SK-N-SH treated with all-trans-retinoic acid at 6 μM for 48 hours (cell line): Measurements from ENCODE around the gene USP6NL.

Experiments
- ATAC-seq: fragments of 200-7000 bp; cut with Tn5 transposase; 3 replicates; pipeline ENCODE4 v1.9.1; 2020; ENCODE audit warnings: mild to moderate bottlenecking, moderate library complexity
- ARNTL ChIP-seq: fragments of 450-650 bp; formaldehyde crosslinking; IDR thresholded peaks from 2 replicates; pipeline ENCODE4 v1.5.0; 2020; ENCODE audit warnings: low read depth, mild to moderate bottlenecking, moderate library complexity, borderline replicate concordance
- BACH2 ChIP-seq: fragments of 250-450 bp; sonication (Bioruptor Pico); IDR thresholded peaks from 2 replicates; pipeline ENCODE4 v1.9.0; 2021; ENCODE audit warnings: mild to moderate bottlenecking, borderline replicate concordance
- CREB5 ChIP-seq: fragments of 250-450 bp; sonication (Bioruptor Pico); IDR thresholded peaks from 2 replicates; pipeline ENCODE4 v1.5.1; 2020; ENCODE audit warnings: low read depth, mild to moderate bottlenecking, moderate library complexity
- CSDC2 ChIP-seq: fragments of 250-450 bp; sonication (Bioruptor Pico); IDR thresholded peaks from 2 replicates; pipeline ENCODE4 v1.5.0; 2020; ENCODE audit warnings: mild to moderate bottlenecking, moderate library complexity
- CSRNP3 ChIP-seq: fragments of 250-450 bp; sonication (Bioruptor Pico); IDR thresholded peaks from 2 replicates; pipeline ENCODE4 v1.5.1; 2021; ENCODE audit warnings: mild to moderate bottlenecking, moderate library complexity
- ESRRG ChIP-seq: fragments of 250-450 bp; sonication (Bioruptor Pico); IDR thresholded peaks from 2 replicates; pipeline ENCODE4 v1.6.1; 2021; ENCODE audit warnings: mild to moderate bottlenecking
- GLIS3 ChIP-seq: fragments of 250-450 bp; sonication (Bioruptor Pico); IDR thresholded peaks from 2 replicates; pipeline ENCODE4 v1.5.0; 2020; ENCODE audit warnings: mild to moderate bottlenecking, moderate library complexity
- ISL1 ChIP-seq: fragments of 250-450 bp; sonication (Bioruptor Pico); IDR thresholded peaks from 2 replicates; pipeline ENCODE4 v2.1.2; 2022; ENCODE audit warnings: mild to moderate bottlenecking, moderate library complexity
- OSR1 ChIP-seq: fragments of 250-450 bp; sonication (Bioruptor Pico); IDR thresholded peaks from 2 replicates; pipeline ENCODE4 v1.8.0; 2022; ENCODE audit warnings: moderate library complexity, mild to moderate bottlenecking, inconsistent platforms
- PATZ1 ChIP-seq: fragments of 250-450 bp; sonication (Bioruptor Pico); IDR thresholded peaks from 2 replicates; pipeline ENCODE4 v1.8.0; 2020; ENCODE audit warnings: mild to moderate bottlenecking, moderate library complexity, borderline replicate concordance
- POU6F1 ChIP-seq: fragments of 250-450 bp; sonication (Bioruptor Pico); IDR thresholded peaks from 2 replicates; pipeline ENCODE4 v1.8.0; 2021; ENCODE audit warnings: low read depth, mild to moderate bottlenecking, moderate library complexity, borderline replicate concordance
- PPARA ChIP-seq: fragments of 250-450 bp; sonication (Bioruptor Pico); IDR thresholded peaks from 2 replicates; pipeline ENCODE4 v1.5.0; 2020; ENCODE audit warnings: mild to moderate bottlenecking, borderline replicate concordance
- RARB ChIP-seq: fragments of 250-450 bp; sonication (Bioruptor Pico); IDR thresholded peaks from 2 replicates; pipeline ENCODE4 v1.8.0; 2021; ENCODE audit warnings: mild to moderate bottlenecking, moderate library complexity
- SNAI2 ChIP-seq: fragments of 250-450 bp; sonication (Bioruptor Pico); IDR thresholded peaks from 2 replicates; pipeline ENCODE4 v1.5.0; 2020; ENCODE audit warnings: mild to moderate bottlenecking, moderate library complexity
- TSHZ2 ChIP-seq: fragments of 250-450 bp; sonication (Bioruptor Pico); IDR thresholded peaks from 2 replicates; pipeline ENCODE4 v1.5.0; 2020; ENCODE audit warnings: mild to moderate bottlenecking, moderate library complexity
- ZC3H10 ChIP-seq: fragments of 250-450 bp; sonication (Bioruptor Pico); IDR thresholded peaks from 2 replicates; pipeline ENCODE4 v1.5.1; 2021; ENCODE audit warnings: mild to moderate bottlenecking, moderate library complexity
- ZFP3 ChIP-seq: fragments of 250-450 bp; sonication (Bioruptor Pico); IDR thresholded peaks from 2 replicates; pipeline ENCODE4 v1.5.0; 2020; ENCODE audit warnings: mild to moderate bottlenecking, moderate library complexity
- ZFP30 ChIP-seq: fragments of 450-650 bp; formaldehyde crosslinking; IDR thresholded peaks from 2 replicates; pipeline ENCODE4 v1.5.0; 2022; ENCODE audit warnings: mild to moderate bottlenecking, moderate library complexity
- ZNF565 ChIP-seq: fragments of 450-650 bp; formaldehyde crosslinking; conservative IDR thresholded peaks from 2 replicates; pipeline ENCODE4 v1.5.0; 2020; ENCODE audit warnings: low read depth, mild to moderate bottlenecking, moderate library complexity
- ZNF70 ChIP-seq: fragments of 450-650 bp; formaldehyde crosslinking; IDR thresholded peaks from 2 replicates; pipeline ENCODE4 v1.5.0; 2020; ENCODE audit warnings: mild to moderate bottlenecking, moderate library complexity
- ZNF8 ChIP-seq: fragments of 450-650 bp; formaldehyde crosslinking; IDR thresholded peaks from 2 replicates; pipeline ENCODE4 v1.5.0; 2020; ENCODE audit warnings: mild to moderate bottlenecking, moderate library complexity

USP6NL gene

GRCh38 chr10:11597470-11597869 lies 14.0 kb downstream of the USP6NL start:
- no peak for ATAC-seq
- no peak for TF ChIP-seq ZNF565 (CRISPR knock-in tag)
- no peak for TF ChIP-seq CSDC2 (CRISPR knock-in tag)
- no peak for TF ChIP-seq ZC3H10
- no peak for TF ChIP-seq PATZ1 (CRISPR knock-in tag)
- no peak for TF ChIP-seq ZNF70 (CRISPR knock-in tag)
- no peak for TF ChIP-seq RARB (CRISPR knock-in tag)
- no peak for TF ChIP-seq ESRRG (CRISPR knock-in tag)
- TF ChIP-seq POU6F1: no peak
- no peak for TF ChIP-seq ZNF8 (CRISPR knock-in tag)
- TF ChIP-seq ARNTL: no peak
- no peak for TF ChIP-seq CSRNP3
- no peak for TF ChIP-seq OSR1 (CRISPR knock-in tag)
- no peak for TF ChIP-seq SNAI2 (CRISPR knock-in tag)
- no peak for TF ChIP-seq PPARA (CRISPR knock-in tag)
- TF ChIP-seq ZFP30 (CRISPR knock-in tag): no peak
- no peak for TF ChIP-seq TSHZ2 (CRISPR knock-in tag)
- TF ChIP-seq ZFP3 (CRISPR knock-in tag): no peak

- TF ChIP-seq POU6F1 (no peak), CSRNP3 (no peak), OSR1 (CRISPR knock-in tag) (no peak), ZFP30 (CRISPR knock-in tag) (no peak)
- TF ChIP-seq, all 23 proteins: peak for 0
- peak; percentile 74 for ATAC-seq
Measured at GRCh38 chr10:11595395-11595692, 16.1 kb downstream of the USP6NL start.

GRCh38 chr10:11594589-11595394 lies 16.7 kb downstream of the USP6NL start:
- peak; percentile 49 for ATAC-seq
- TF ChIP-seq ZNF70 (CRISPR knock-in tag): no peak
- no peak for TF ChIP-seq CSDC2 (CRISPR knock-in tag)
- TF ChIP-seq PATZ1 (CRISPR knock-in tag): no peak
- no peak for TF ChIP-seq ZFP3 (CRISPR knock-in tag)
- TF ChIP-seq CREB5: no peak
- no peak for TF ChIP-seq GLIS3 (CRISPR knock-in tag)
- no peak for TF ChIP-seq CSRNP3
- no peak for TF ChIP-seq BACH2 (CRISPR knock-in tag)
- TF ChIP-seq ISL1 (CRISPR knock-in tag): no peak
- TF ChIP-seq SNAI2 (CRISPR knock-in tag): no peak
- no peak for TF ChIP-seq RARB (CRISPR knock-in tag)
